HS-27A (cell line): Measurements from ENCODE around the gene ITIH4.

Experiments
- DNase-seq: peaks from one replicate; pipeline ENCODE4 v3.0.0-alpha.2; 2012; ENCODE audit warnings: low read depth, missing footprints

ITIH4 gene

DNA sequence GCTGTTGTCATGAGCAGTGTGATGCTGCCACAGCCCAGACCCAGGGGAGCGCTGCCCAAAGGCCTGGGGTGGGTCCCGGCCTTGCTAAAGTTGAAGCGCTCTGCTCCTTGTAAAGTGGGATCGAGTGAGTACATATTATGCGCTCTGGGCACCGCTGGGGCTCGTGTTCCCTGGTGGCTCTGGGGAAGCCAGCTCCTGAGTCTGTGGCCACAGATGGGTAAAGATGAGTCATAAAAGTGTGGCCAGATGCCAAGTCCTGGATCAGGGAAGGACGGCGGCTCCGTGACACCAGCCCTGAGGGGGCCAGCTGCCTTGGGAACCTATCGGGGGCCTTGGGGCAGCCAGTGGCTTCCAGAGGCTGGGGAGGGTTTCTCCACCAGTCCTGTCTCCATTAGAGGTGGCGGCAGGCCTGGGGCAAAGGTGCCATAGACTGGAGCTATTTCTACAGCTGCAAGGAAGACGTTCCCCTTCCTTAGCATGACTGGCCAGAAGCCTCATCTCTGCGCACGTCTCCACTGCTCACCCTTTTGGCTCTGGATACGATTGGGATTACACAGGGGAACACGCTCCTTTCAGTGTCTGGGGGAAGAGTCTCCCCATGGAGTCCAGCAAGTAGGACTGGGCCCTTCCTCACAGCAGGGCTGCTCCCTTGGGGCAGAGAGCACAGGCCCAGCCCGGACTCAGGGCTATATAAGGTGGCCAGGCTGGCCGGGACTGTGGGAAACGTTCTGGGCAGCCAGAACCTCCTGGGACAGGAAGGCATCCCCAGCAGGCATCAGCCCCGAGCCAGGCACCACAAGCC is 1.2 kb upstream of the ITIH4 start:
- DNase-seq = peak; percentile 85

DNA sequence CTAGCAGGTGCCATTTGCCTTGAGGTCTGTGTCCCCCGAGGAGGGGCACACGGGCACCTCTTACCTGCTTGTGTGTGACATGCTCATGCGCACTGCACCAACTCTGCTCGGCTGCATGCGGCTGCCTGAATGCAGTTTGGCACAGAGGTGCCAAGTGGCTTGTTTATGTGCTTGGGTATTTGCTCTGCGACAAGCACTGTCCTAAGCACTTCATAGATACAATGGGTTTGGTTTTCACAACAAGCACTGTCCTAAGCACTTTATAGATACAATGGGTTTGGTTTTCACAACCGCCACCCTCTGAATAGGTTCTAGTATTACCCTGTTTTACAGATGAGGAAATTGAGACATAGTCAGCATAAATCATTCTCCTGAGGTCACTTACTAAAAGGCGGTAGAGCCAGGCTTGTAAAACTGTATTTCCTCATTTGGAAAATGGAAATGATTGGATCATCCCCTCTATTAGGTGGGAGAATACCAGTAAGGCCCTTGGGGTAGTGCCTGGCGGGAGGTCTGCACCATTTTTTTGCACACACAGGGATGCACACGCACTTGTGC is 487 bp downstream of the ITIH4 start:
- DNase-seq = no peak

DNA sequence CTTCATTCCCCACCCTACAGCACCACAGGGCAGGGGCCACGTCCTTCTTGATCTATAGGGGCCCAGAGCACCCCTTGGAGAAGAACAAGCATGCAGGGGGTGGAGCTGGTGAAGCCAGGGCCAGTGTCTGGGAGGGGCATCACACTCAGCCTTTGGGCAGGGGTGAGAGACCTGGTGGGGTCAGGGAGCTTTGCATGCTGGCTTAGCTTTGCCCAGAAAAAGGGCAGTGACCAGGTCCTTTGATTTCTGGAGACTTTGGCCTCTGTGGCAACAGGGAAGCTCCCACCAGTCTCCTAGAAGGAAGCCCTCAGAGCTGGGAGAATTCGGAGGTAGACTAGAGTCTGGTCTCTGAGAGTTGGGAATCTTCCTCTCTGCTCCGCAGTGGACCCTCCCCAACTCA is 990 bp downstream of the ITIH4 start:
- DNase-seq = no peak

DNA sequence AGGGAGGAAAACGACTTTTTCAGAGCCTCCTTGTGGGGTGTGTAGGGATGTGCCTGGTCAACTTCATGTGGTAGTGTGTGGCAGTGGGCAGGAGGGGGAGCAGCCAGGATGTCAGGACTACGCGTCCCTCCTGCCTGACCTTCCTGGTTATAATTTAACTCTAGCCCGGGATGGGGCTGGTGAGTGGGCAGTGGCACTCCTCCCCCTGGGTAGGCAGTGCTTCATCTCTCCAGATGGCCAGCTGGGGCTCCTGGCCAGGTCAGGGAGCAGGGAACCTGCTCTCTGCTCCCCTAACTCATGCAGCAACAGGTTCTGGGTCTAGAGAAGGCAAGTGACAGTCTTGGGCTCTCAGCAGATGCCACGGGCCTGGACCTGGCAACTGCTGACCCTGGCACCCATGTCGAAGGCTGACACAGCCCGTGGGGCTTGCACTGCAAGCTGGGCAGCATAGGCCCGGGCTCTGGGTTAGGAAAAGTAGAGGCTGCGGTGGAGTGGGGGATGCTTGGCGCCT is 2.6 kb downstream of the ITIH4 start:
- DNase-seq = no peak

DNA sequence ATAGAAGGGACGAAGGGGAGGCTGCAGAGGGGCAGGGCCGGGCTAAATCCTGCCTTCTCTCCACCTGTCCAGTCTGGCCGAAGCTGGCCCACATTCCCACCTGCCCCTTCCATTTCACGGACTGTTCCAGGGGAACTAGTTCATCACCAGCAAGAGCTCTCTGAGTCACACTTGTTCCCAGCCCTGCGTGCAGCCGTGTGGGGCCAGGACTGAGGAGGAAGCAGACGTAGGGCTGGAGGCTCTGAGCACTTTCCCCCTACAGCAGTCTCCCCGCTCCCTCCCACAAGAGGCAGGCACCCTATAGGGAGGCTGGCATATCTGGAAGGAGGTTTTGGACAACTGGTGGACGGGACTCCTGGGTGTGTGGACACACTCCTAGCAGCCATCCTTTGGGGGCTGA is 3.0 kb downstream of the ITIH4 start:
- no peak for DNase-seq

DNA sequence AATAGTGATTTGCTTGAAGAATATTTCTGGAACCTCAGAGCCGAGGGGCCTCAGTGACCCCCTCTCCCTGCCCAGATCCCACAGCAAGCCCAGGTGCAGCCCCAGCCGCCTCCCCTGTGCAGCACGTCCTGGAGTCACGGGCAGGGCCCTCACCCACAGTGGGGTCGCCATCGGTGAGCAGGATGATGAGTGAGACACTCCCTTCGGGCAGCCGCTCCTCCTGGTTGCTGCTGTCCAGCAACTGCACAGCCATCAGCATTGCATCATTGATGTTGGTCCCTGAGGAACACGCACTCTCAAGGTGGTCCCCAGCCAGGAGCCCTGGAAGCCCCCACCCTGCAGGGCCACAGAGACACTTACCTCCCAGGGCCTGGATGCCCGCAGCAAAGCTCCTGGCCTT is 6.4 kb downstream of the ITIH4 start:
- DNase-seq = no peak

DNA sequence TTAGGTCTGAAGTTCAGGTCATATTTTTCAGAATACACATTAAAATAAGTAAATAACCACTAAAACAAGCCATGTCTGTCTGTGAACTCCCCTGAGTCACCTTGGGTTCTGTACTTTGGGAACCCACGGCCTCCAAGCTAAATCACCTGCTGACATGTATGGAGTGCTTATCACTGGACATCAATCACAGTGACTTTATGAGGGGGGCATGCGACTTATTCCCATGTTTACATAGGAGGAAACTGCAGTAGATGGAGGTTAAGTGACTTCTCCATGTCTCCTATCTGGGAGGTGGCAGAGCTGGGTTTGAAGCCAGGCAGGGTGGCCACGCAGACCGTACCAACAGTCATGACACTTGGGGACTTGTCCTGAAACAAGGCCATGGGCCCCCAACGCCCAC is 8.1 kb downstream of the ITIH4 start:
- no peak for DNase-seq

DNA sequence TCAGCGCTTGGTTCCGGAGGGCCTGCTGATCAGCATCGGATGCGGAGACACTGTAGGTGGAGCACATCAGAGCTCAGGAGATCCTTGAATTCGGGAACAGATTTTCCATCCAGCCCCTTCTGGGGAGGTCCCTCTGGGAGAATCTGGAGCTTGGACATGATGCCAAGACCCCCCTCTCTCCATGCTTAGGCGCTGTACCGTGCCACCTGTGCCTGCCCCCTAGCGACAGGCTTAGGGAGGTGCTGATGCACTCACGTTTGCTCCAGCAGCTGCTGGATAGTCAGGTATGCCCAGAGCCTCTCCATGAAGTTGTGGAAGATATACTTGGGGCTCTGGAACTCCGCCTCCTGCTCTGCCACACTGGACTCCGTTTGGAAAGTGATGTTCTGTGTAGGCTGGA is 9.7 kb downstream of the ITIH4 start:
- no peak for DNase-seq

DNA sequence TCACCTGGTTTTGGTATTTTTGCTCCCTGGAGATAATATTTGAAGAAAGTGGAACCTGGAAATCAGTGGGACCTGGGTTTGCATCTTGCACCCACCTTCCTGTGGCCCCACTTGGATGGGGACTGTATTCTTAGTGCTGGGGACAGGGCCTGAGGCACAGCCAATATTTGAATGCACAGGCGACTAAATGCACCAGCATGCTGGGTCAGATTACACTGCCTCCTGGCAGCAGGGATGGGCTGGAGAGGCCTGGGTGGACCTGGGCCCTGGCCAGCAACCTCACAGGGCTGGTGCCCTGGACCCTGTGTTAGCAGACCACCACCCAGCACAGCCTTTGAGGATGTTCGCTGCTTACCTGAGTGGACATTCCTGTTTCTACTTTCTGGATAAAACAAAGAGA is 10.5 kb downstream of the ITIH4 start:
- no peak for DNase-seq

DNA sequence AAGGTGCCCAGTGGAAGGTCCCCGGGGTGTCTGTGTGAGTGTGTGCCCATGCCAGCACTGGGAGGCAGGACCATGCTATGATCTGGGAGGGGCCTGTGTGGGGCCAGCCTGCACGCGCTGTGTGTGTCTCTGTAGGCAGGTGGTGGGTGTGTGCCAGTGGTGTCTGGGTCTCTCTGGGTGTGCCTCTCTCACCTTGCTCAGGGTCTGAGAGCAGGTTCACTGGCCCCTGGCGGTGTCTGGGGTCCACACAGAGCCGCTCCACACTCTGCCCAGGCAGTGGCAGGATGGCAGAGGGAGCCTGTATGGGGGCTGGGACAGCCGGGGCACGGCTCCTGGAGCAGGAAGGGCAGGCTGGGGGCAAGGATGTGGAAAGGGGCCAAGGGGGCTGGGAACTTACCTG is 12.6 kb downstream of the ITIH4 start:
- no peak for DNase-seq

DNA sequence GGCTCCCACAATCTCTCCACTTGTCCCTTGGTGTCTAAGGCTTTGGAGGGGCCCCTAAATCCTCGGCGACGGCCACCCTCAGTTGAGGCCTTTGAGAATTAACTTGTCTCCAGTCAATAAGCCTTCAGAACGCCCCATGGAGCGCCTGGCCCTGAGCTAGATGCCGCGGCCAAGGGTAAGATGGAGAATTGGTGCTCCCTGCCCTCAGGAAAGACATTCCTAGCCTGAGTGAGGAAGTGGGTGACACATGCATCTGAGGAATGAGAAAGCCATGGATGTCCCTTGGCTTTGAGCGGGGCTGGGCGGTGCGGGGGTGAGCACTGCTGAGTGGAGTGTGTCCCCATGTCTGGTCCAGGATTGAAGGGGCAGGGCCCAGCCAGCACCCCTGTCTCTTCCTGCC is 13.3 kb downstream of the ITIH4 start:
- DNase-seq = no peak

DNA sequence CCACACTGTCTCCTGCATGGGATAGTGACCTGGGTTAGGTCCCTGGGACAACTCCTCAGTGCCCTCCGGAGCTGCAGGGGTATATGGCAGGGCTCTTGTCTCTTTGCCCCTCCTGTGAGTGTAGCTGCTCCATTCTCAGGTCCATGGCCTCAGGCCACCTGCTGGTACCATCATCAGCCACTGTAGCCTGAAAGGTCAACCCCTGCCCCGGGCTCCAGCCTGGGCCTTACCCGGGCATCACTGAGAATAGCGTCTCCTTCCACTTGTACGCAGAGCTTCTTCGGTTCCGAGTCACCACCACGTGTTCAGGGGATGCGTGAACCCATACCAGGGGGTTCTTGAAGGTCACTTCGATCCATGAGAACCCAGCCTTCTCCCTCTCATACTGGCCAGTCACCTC is 13.8 kb downstream of the ITIH4 start:
- no peak for DNase-seq

DNA sequence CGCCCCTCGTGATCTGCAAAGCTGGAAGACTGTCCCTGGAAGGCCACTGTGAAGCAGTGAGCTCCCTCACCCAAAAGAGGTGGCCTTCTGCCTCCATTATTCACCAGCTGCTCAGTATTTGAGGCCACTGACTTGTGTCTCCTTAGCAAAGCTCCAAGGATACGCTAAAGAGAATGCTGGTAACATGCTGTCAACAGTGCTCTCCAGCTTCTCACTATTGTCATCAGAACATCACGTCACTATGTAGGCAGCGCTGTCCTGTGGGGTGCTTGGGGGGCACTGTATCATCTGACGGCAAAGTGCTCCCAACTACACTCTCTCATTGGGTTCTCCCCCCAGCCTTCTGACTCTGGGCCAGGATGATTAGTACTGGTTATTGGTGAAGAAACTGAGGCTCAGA is 14.3 kb downstream of the ITIH4 start:
- no peak for DNase-seq

DNA sequence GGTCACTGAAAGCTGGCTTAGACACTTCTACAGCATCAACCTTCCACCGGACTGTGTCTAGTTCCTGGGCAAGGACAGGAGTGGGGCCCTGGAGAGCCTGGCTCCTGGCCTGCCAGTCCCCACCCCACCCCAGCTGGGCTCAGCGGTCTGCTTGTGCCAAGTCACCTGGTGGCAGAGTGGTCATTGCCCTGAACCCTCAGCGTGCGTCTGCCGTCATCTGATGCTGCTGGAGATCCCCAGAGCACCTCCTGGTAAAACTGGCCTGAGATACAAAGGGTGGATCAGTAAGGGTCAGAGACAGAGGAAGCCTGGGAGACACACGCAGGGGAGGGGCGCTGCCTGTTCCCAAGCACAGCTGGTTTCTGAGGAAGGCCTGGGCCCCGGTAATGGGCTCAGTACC is 16.7 kb downstream of the ITIH4 start:
- DNase-seq = no peak

DNA sequence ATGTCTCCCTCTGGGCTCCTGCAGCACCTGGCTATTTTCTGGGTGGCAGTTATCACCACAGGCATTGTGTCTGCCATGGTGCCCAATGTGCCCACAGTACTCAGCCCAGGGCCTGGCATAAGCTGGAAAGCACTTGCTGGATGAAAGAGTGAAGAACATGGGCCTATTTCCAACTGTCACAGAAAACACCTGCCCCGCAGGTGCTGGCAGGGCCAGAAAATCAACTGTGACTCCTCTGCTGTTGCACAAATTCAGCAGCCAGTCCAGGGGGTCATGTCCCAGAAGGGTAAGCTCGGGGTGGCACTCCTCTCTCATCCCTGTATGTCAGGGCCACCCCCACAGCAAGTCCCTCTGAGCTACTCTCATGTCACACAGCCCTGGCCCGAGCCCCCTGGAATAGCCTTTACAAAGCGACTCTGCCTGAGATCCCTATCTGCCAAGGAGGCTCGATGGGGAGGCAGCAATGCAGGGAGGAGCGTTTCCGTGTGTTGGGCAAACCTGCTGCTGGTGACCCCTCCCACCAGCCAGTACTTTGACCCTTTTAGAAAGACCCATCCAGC is 18.9 kb downstream of the ITIH4 start:
- no peak for DNase-seq

DNA sequence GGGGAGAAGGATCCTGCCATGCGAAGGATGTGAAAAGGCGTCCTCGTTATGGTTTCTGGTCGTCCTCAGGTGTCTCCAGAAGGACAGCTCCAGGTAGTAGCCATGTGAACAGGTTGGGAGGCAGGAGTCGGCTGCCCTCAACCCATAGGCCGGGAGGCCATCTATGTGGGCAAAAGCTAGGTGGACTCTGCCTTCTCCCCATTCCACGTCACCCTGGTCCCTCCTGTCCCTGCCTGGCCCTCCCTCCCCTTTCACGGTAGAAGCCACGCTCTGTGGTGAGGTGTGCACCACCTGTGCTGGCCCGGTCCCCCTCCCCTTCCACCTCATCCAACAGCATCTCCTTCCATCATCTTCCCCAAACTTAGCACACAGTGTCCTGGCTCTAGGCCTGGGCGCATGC is 19.5 kb downstream of the ITIH4 start:
- no peak for DNase-seq

DNA sequence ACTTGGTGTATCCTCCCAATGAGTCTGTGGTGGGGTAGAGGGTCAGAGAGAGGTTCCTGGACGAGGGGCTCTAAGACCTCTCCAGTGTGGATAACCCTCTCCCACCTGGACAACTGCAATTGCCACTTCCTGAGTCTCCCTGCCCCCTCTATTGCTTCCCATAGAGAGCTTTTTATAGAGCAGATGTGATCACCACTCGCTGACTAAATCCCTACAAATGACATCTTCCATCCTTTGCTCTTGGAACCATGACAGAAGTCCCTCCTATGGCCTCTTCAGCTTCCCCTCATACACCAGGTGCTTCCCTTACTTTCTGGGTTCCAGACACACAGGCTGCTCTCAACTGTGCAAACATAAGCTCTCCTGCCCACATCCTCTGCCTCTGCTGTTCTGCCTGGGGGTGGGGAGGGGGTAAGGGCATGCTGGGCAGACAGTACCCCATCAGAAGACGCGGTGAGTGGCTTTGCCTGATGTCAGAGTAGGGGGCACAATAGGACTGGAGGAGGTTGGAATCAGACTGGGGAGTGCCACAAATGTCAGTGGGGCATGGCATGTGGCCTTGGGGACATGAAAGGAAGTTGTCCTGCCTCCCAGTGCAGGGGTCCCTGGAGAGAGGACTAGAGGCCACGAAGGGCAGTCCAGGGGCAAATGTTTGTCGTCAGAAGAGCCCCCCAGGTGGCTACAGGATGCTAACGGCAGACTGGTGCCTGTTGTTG is 20.7 kb downstream of the ITIH4 start:
- DNase-seq = no peak

DNA sequence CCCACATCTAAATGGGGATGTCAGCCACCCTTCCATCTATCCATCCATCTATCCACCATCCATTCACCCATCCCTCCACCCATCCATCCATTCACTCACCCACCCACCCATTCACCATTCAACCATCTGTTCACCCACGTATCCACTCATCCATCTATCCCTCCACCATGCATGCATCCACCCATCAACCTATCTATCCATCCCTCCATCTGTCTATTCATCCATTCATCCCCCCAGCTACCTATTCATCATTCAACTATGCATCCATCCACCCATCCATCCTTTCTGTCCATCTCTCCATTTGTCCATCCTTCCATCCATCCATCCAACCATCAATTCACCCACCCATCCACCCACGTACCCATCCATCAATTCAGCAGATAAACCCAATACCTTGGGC is 21.3 kb downstream of the ITIH4 start:
- DNase-seq = no peak

DNA sequence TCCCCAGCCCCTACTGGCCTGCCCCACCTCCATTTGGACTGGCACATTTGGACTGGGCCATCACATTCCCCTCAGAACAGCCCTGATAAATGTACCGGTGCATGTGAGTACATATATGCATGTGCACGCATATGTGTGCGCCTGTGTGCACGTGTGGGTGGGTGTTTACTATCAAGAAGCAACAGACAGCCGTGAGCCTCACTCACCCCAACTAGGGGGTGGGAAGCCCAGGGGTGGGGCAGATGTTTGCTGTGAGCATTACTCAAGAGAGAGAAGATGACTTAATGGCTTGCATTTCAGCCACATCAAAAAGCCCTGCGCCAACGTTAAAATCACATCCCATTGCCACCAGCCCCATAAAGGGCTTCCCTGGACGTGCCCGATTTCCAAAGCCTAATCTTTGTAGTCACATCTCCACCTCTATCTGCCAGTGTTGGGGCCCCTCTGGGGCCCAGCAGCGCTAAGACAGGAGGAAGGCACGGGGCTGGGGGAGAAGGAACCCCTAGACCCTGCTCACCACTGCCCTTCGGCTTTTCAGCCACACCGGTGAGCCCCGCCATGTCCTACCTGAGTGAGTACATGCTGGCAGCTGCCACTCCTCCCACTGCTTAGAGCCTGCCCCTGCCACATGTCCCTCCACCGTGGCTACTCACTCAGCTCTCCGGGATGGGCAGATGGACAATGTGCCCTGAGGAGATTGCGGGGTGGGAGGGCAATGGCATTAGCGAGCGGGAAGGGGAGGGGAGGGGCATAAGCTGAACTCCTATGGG is 25.0 kb downstream of the ITIH4 start:
- DNase-seq = no peak

DNA sequence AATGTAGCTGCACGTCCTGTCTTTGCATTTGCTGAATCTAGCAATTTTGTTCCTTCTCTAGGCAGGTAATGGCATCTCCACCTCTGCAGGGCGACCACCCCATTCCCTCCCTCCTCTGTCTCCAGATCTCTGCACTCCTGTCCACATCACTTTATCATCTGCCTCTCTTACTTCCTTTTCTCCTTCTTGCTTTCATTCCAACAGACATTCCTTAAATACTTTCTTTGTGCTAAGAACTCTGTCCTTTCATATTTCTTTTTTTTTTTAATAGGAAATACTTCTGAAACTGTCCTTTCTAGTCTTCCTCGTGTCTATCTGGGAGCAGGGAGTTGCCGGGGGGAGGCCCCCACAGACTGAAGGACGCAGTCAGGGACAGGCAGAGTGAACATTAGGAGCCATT is 28.6 kb downstream of the ITIH4 start:
- no peak for DNase-seq

DNA sequence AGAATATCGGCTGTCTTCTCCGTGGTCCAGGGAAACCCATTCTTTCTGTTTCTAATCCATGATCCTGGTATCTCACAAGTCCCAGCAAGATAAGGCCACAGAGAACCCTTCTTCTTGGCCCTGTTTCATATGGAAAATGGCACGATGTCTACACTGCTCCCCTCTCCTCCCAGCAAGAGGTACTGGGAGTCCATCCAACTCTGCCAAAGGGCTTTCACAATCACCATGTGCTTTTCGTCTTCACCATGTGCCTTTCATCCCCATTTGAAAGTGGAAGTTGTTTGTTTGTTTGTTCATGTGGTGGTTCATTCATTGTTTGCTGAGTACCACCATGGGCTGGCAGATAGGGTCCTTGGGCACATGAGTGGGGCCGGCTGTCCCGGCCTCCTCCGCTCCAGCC is 30.4 kb downstream of the ITIH4 start:
- no peak for DNase-seq

DNA sequence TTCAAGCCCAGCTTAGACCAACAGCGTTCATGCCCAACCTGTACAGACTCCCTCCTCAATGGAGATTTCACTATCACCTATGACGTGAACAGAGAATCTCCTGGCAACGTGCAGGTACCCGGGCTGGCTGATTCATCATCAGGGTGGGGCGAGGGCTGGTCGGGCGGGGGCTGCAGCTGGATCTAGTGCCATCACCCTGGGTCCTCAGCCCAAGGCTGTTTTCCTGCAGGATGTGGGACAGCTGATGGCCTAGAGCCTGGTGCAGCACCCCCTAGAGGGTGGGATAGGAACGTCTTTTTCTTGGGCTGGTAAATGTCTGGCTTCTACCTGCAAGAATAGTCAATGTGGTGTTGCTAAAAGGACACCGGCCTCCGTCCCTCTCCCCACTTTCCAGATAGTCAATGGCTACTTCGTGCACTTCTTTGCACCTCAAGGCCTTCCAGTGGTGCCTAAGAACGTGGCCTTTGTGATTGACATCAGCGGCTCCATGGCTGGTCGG is 31.4 kb downstream of the ITIH4 start:
- no peak for DNase-seq
